ENCODE measurements around the gene KCNJ6. TPM values are rescaled to one million over a fixed set of nuclear protein-coding genes. Genes with fewer than 3 reads are reported as not detected.

Gene KCNJ6
- polyA plus RNA-seq, 1 of the 3 experiments (the other 2 are of a cell fraction) = not detected

DNA sequence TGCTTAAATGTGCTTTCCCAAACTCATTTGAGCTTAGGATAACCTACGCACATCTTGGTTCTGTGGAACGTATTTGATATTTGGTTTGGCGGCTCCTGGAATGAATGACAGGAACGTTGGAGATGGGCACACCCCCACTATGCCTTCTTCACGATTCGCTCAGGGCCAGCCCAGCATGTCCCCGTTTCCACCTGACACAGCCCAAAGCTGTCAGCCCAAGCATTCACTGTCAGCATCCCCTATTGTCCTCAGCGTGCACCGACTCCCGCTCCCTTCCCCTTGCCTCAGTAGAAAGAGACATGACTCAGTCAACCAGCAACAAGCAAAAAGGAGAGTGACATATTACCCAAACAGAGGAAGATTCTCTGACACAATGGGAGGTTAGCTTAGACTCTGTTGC lies 181.4 kb downstream of the KCNJ6 start:
- no peaks in the 10 kb centered on the region for H3K4me1 ChIP-seq (ENCODE audit: control insufficient read depth in 1 of 2, insufficient read depth in 2 of 2, low read depth in 1 of 2, low read length in 1 of 2)
- 29% methylated on average over 10 of the region's 10 CpGs for WGBS (ENCODE audit: low lambda C conversion rate)
- DNase-seq = no peak
- H3K79me2 ChIP-seq (ENCODE audit: insufficient read depth) = no peaks in the 10 kb centered on the region
- H3K9me3 ChIP-seq = no peaks in the 10 kb centered on the region
- ChIA-PET CTCF (interaction anchor here (1.5 kb wide), 1 partner anchor 23 kb away, joined by 3 read pairs; no protein-coding TSS in a partner anchor), POLR2A (no interaction called here)
- no peak overlapping the region for H3K4me3 ChIP-seq (ENCODE audit: low read depth in 2 of 2, low read length in 1 of 2)
- no peak overlapping the region for H3K9ac ChIP-seq
- H2AFZ ChIP-seq (ENCODE audit: low read depth) = no peak overlapping the region
- H3K9me2 ChIP-seq = no peaks in the 10 kb centered on the region
- no peaks in the 10 kb centered on the region for H3F3A ChIP-seq (replicated peaks; ENCODE audit: insufficient read depth)
- H4K20me1 ChIP-seq (ENCODE audit: insufficient read depth) = no peaks in the 10 kb centered on the region
- H3K27me3 ChIP-seq (ENCODE audit: insufficient read depth) = no peaks in the 10 kb centered on the region; the same call in 1 of the 2 replicates
- H3K4me2 ChIP-seq = no peak overlapping the region
- no peak overlapping the region for H3K27ac ChIP-seq (ENCODE audit: low read depth in 2 of 2, low read length in 1 of 2)
- no peaks in the 10 kb centered on the region for H3K36me3 ChIP-seq (replicated peaks in 1 of 2; ENCODE audit: control insufficient read depth in 1 of 2, insufficient read depth in 2 of 2, low read length in 1 of 2)
- no peak for TF ChIP-seq FOXM1 (IDR thresholded peaks at IDR 0.05; ENCODE audit: low read depth)
- TF ChIP-seq RFX5 (IDR thresholded peaks at IDR 0.05; ENCODE audit: low read length) = no peak
- TF ChIP-seq ELF1 (IDR thresholded peaks at IDR 0.05) = no peak
- TF ChIP-seq EP300 (IDR thresholded peaks at IDR 0.05; ENCODE audit: borderline replicate concordance in 1 of 2, low read depth in 1 of 2, low read length in 1 of 2) = no peak
- TF ChIP-seq, protein P1, sequence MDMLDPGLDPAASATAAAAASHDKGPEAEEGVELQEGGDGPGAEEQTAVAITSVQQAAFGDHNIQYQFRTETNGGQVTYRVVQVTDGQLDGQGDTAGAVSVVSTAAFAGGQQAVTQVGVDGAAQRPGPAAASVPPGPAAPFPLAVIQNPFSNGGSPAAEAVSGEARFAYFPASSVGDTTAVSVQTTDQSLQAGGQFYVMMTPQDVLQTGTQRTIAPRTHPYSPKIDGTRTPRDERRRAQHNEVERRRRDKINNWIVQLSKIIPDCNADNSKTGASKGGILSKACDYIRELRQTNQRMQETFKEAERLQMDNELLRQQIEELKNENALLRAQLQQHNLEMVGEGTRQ (IDR thresholded peaks at IDR 0.05; ENCODE audit: borderline replicate concordance, low read depth, low read length) = no peak
- TF ChIP-seq MXI1 (IDR thresholded peaks at IDR 0.05; ENCODE audit: low read depth, low read length) = no peak
- TF ChIP-seq JUND (IDR thresholded peaks at IDR 0.05) = no peak
- no peak for TF ChIP-seq SIN3A (IDR thresholded peaks at IDR 0.05; ENCODE audit: borderline replicate concordance, low read depth, low read length)
- TF ChIP-seq NFIC (IDR thresholded peaks at IDR 0.05; ENCODE audit: borderline replicate concordance) = no peak
- TF ChIP-seq TAF1 (IDR thresholded peaks at IDR 0.05; ENCODE audit: borderline replicate concordance, low read depth, low read length) = no peak
- TF ChIP-seq, protein P2, sequence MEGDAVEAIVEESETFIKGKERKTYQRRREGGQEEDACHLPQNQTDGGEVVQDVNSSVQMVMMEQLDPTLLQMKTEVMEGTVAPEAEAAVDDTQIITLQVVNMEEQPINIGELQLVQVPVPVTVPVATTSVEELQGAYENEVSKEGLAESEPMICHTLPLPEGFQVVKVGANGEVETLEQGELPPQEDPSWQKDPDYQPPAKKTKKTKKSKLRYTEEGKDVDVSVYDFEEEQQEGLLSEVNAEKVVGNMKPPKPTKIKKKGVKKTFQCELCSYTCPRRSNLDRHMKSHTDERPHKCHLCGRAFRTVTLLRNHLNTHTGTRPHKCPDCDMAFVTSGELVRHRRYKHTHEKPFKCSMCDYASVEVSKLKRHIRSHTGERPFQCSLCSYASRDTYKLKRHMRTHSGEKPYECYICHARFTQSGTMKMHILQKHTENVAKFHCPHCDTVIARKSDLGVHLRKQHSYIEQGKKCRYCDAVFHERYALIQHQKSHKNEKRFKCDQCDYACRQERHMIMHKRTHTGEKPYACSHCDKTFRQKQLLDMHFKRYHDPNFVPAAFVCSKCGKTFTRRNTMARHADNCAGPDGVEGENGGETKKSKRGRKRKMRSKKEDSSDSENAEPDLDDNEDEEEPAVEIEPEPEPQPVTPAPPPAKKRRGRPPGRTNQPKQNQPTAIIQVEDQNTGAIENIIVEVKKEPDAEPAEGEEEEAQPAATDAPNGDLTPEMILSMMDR (IDR thresholded peaks at IDR 0.05) = no peak
- TF ChIP-seq, protein P3, sequence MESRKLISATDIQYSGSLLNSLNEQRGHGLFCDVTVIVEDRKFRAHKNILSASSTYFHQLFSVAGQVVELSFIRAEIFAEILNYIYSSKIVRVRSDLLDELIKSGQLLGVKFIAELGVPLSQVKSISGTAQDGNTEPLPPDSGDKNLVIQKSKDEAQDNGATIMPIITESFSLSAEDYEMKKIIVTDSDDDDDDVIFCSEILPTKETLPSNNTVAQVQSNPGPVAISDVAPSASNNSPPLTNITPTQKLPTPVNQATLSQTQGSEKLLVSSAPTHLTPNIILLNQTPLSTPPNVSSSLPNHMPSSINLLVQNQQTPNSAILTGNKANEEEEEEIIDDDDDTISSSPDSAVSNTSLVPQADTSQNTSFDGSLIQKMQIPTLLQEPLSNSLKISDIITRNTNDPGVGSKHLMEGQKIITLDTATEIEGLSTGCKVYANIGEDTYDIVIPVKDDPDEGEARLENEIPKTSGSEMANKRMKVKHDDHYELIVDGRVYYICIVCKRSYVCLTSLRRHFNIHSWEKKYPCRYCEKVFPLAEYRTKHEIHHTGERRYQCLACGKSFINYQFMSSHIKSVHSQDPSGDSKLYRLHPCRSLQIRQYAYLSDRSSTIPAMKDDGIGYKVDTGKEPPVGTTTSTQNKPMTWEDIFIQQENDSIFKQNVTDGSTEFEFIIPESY (IDR thresholded peaks at IDR 0.05; ENCODE audit: borderline replicate concordance, low read depth) = no peak
- TF ChIP-seq GATA2 (CRISPR knock-in tag; IDR thresholded peaks at IDR 0.05) = no peak
- no peak for TF ChIP-seq CHD2 (IDR thresholded peaks at IDR 0.05; ENCODE audit: low read length, partially characterized antibody)
- TF ChIP-seq, protein P4, sequence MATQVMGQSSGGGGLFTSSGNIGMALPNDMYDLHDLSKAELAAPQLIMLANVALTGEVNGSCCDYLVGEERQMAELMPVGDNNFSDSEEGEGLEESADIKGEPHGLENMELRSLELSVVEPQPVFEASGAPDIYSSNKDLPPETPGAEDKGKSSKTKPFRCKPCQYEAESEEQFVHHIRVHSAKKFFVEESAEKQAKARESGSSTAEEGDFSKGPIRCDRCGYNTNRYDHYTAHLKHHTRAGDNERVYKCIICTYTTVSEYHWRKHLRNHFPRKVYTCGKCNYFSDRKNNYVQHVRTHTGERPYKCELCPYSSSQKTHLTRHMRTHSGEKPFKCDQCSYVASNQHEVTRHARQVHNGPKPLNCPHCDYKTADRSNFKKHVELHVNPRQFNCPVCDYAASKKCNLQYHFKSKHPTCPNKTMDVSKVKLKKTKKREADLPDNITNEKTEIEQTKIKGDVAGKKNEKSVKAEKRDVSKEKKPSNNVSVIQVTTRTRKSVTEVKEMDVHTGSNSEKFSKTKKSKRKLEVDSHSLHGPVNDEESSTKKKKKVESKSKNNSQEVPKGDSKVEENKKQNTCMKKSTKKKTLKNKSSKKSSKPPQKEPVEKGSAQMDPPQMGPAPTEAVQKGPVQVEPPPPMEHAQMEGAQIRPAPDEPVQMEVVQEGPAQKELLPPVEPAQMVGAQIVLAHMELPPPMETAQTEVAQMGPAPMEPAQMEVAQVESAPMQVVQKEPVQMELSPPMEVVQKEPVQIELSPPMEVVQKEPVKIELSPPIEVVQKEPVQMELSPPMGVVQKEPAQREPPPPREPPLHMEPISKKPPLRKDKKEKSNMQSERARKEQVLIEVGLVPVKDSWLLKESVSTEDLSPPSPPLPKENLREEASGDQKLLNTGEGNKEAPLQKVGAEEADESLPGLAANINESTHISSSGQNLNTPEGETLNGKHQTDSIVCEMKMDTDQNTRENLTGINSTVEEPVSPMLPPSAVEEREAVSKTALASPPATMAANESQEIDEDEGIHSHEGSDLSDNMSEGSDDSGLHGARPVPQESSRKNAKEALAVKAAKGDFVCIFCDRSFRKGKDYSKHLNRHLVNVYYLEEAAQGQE (IDR thresholded peaks at IDR 0.05; ENCODE audit: low read depth, low read length) = no peak
